Forelimb muscle (tissue), 1 donor: ENCODE measurements around the gene TMEM41B. TPM values are rescaled to one million over a fixed set of nuclear protein-coding genes. Genes with fewer than 3 reads are reported as not detected.
"Not testable (repeated sequence)": the region's sequence is repeated elsewhere in the genome, so short reads cannot be mapped to it uniquely, and the experiment has no call there.

ENCODE experiments used
- DNase-seq: peaks from one replicate; pipeline ENCODE4 v3.0.0-alpha.2; 2013; ENCODE audit warnings: low read depth
- polyA plus RNA-seq: library from polyadenylated mRNA; unstranded; fragments of 120-200 nt; gene quantifications from one replicate; pipeline ENCODE4 v1.2.1, GENCODE V29; 2013; ENCODE audit not compliant: insufficient read length

The TMEM41B gene
- polyA plus RNA-seq, 1 donor: 15.8 TPM

GRCh38 chr11:9260838-9261146 is 53.6 kb downstream of the TMEM41B start:
- DNase-seq: not testable (repeated sequence)

- DNase-seq: no peak
Measured at GRCh38 chr11:9259981-9260837, 54.2 kb downstream of the TMEM41B start.

- DNase-seq: not testable (repeated sequence)
Measured at GRCh38 chr11:9258279-9258678, 56.1 kb downstream of the TMEM41B start.

- no peak for DNase-seq
Measured at GRCh38 chr11:9254416-9254815, 60.0 kb downstream of the TMEM41B start.

GRCh38 chr11:9253086-9253485 is 61.3 kb downstream of the TMEM41B start:
- no peak for DNase-seq

- DNase-seq: no peak
Measured at GRCh38 chr11:9251311-9251710, 63.1 kb downstream of the TMEM41B start.

- no peak for DNase-seq
Measured at GRCh38 chr11:9250139-9250582, 64.2 kb downstream of the TMEM41B start.

GRCh38 chr11:9249252-9249651 is 65.1 kb downstream of the TMEM41B start:
- DNase-seq: no peak

- no peak for DNase-seq
Measured at GRCh38 chr11:9247863-9248262, 66.5 kb downstream of the TMEM41B start.

GRCh38 chr11:9236242-9236641 is 78.2 kb downstream of the TMEM41B start:
- DNase-seq: not testable (repeated sequence)

- no peak for DNase-seq
Measured at GRCh38 chr11:9232482-9232881, 81.9 kb downstream of the TMEM41B start.

GRCh38 chr11:9231848-9232177 is 82.6 kb downstream of the TMEM41B start:
- no peak for DNase-seq

Other genes with a start within 250 kb of the TMEM41B start
- 31.3 TPM for gene SCUBE2, start 223.0 kb downstream of the TMEM41B start, polyA plus RNA-seq
- 59.3 TPM for gene DENND5A, start 49.2 kb downstream of the TMEM41B start, polyA plus RNA-seq
- gene IPO7, start 70.1 kb upstream of the TMEM41B start, polyA plus RNA-seq: 97.8 TPM
- 13.7 TPM for gene ZNF143, start 146.4 kb upstream of the TMEM41B start, polyA plus RNA-seq